ENCODE results near the gene SAPCD1. TPM values are rescaled to one million over a fixed set of nuclear protein-coding genes. Genes with fewer than 3 reads are reported as not detected.

Gene SAPCD1
- total and polyA plus RNA-seq, 5 donors = 0.25 to 0.50 TPM; not detected in 3

DNA sequence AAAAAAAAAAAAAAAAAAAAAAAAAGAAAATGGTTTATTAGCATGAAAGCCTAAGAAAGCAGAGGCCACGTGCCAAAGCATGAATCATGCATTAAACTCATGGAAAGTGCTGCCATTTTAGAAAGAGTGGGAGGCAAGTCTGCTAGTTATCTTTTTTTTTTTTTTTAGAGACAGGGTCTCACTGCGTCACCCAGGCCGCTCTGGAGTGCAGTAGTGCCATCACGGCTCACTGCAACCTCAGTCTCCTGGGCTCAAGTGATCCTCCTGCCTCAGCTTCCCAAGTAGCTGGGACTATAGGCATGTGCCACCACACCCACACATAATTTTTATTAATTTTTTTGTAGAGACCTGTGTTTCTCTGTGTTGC, 9.5 kb downstream of the SAPCD1 start:
- 63% methylated on average over 4 of the region's 4 CpGs for WGBS
- intact Hi-C loops (cut with DNase I) = loop anchor here in 1 of 4 donors (5.0 kb wide), 1 partner anchor 35 kb away; the partner anchor contains the start of gene CLIC1
- no peak for DNase-seq
- no peaks in the 10 kb centered on the region for H3K27me3 ChIP-seq (ENCODE audit: control insufficient read depth, insufficient read depth)
- no peak overlapping the region for H3K27ac ChIP-seq (ENCODE audit: low read length)
- no peak overlapping the region for H3K4me3 ChIP-seq (ENCODE audit: low read length)
- peaks cover 2% of the 10 kb centered on the region for H3K4me1 ChIP-seq (ENCODE audit: control insufficient read depth, insufficient read depth, low read length)
- no peaks in the 10 kb centered on the region for H3K9me3 ChIP-seq (ENCODE audit: control insufficient read depth, low read length)
- no peak for ATAC-seq

DNA sequence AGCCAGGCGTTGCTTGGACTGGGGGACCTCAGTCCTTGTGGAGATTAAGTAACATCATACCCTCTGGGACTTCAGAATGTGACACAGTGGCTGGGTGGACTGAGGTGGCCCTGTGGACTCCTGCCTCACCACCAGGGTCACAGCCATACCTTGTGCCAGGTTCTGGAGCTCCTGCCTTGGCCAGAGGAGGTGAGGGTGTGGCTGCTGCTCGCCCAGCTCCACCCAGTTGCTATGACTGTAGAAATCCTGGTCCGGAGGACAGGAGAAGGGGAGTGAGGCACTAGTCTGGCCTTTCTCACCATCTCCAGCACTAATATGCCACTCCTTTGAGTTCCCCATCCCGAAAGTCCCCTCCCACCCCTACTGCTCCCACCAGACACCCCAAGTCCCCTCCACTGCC, 12.7 kb downstream of the SAPCD1 start:
- Histone ChIP-seq H3K9me3 (ENCODE audit: control insufficient read depth, low read length) (no peaks in the 10 kb centered on the region), H3K27ac (ENCODE audit: low read length) (no peak overlapping the region), H3K4me3 (ENCODE audit: low read length) (no peak overlapping the region), H3K27me3 (ENCODE audit: control insufficient read depth, insufficient read depth) (no peaks in the 10 kb centered on the region), H3K4me1 (ENCODE audit: control insufficient read depth, insufficient read depth, low read length) (peaks cover 6% of the 10 kb centered on the region)
- DNase-seq (peak in 1 of 3 donors; percentile 13), ATAC-seq (no peak)
- intact Hi-C loops (cut with DNase I) = no loop called here
- WGBS = 87% methylated on average over 4 of the region's 4 CpGs

DNA sequence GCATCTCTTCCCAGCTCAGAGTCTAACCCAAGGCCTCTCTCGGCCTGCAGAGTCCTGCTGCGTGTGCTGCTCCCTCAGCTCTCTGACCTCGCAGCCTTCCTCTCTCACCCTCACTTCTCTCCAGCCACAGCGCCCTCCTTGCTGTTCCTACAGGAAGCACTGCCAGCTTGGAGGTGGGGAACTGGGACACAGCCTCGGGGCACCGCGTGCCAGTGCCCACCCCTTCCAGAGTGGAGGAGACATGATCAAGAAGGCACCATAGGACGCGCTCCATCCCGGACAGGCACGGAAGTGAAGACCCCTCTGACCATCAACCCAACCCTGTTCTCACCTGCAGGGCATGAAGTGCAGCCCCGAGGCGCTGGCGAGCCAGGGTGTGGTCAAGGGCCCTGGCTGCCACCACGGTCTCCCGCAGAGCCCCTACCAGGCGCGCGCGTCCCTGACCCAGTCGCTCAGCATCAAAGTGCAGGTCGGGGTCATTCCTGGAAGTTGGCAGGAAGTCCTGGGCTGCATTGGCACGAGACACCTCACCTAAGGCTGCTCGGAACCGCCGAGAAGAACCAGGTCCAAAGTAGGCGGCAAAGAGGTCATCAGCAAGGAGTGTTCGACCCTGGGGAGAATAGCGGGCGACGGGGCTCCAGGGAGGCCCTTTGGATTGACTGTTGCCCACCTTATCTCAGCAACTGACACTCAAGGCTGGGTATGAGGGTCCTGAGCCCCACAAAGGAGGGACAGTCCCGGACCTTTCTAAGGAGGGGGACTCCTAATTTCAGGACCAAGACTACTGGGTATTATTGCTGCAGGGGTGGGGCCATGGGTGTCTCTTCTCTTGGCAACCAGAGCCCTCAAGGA, 13.4 kb downstream of the SAPCD1 start:
- Histone ChIP-seq H3K27me3 (ENCODE audit: control insufficient read depth, insufficient read depth) (no peaks in the 10 kb centered on the region), H3K4me3 (ENCODE audit: low read length) (no peak overlapping the region), H3K9me3 (ENCODE audit: control insufficient read depth, low read length) (no peaks in the 10 kb centered on the region), H3K4me1 (ENCODE audit: control insufficient read depth, insufficient read depth, low read length) (peaks cover 6% of the 10 kb centered on the region), H3K27ac (ENCODE audit: low read length) (no peak overlapping the region)
- peak in 1 of 3 donors; percentile 30 for DNase-seq
- intact Hi-C loops (cut with DNase I) = no loop called here
- 90% methylated on average over 32 of the region's 32 CpGs for WGBS
- ATAC-seq = no peak

DNA sequence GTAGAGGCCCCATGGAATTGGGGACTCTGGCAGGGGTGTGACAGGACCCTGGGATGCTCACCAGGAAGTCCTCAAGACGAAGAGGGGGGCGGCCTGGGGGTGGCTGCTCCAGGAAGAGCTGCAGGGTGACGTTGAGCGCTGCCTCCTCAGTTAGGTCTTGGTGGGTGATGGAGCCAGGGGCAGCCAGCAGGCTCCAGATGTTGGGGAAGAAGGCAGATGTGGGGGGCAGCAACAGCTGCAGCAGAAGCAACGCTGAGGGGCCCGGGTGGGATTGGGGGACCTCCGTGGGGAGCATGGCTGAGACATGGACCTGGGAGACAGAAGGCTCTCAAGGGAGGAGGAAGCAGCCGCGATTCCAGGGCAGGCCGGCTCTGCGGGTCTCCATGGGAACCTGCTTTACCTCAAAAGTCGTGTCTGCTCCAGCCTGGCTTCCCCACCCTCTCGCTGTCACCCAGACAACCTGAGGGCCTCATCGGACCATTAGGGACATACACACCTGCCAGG, 14.1 kb downstream of the SAPCD1 start:
- DNase-seq = peak in 1 of 3 donors; percentile 35

DNA sequence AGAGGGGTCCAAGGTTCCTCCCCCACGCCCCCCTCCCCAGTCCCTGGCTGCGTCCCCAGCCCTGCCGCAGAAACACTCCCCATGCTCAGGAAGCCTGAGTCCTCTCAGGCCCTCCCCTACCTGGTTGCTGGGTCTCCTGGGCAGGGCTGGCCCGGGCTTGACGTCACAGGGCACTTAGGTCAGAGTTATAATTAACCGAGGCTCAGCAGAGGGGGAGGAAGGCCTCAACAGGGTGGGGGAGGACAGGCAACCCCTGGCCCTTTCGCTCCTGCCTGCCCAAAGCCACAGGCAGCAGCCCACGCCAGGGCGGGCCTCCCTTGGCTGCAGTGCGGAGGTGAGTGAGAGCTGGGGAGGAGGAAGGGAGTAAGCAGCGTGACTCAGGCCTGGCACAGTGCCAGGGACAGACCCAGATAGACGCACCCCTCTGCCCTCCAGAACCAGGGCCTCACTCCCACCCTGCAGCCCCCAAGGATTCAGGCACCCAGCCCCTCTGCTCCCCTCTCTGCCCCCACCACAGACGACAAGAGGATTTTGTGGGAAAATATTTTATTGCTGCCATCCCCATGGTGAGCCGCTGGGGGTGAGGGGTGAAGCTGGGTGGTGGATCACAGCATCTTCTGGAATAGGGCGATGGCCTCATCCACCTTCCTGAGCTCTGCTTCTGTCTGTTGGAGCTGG, 14.7 kb downstream of the SAPCD1 start, which contains the start of gene VWA7:
Gene VWA7, minus strand, starts transcription at position 340 of the 678 bp plus-strand sequence. CDS start 549 bp downstream, outside the sequence.
- WGBS = 13% methylated on average over 15 of the region's 15 CpGs
- intact Hi-C loops (cut with DNase I) = no loop called here
- ATAC-seq (peak; percentile 77 to 80), DNase-seq (peak; percentile 72 to 85 (median 82))
- Histone ChIP-seq H3K4me3 (ENCODE audit: low read length) (no peak within 1 kb of the TSS), H3K27me3 (ENCODE audit: control insufficient read depth, insufficient read depth) (no peaks in the 10 kb centered on the region), H3K4me1 (ENCODE audit: control insufficient read depth, insufficient read depth, low read length) (peaks cover 6% of the 10 kb centered on the region), H3K9me3 (ENCODE audit: control insufficient read depth, low read length) (no peaks in the 10 kb centered on the region), H3K27ac (ENCODE audit: low read length) (peak within 1 kb of the TSS; percentile 2)

More for the DNA sequence above, 14.1 kb downstream of the SAPCD1 start:
- Histone ChIP-seq H3K27me3 (ENCODE audit: control insufficient read depth, insufficient read depth) (no peaks in the 10 kb centered on the region), H3K27ac (ENCODE audit: low read length) (no peak overlapping the region), H3K4me1 (ENCODE audit: control insufficient read depth, insufficient read depth, low read length) (peaks cover 6% of the 10 kb centered on the region), H3K4me3 (ENCODE audit: low read length) (no peak overlapping the region), H3K9me3 (ENCODE audit: control insufficient read depth, low read length) (no peaks in the 10 kb centered on the region)
- intact Hi-C loops (cut with DNase I) = no loop called here
- WGBS = 43% methylated on average over 14 of the region's 14 CpGs
- ATAC-seq = no peak

DNA sequence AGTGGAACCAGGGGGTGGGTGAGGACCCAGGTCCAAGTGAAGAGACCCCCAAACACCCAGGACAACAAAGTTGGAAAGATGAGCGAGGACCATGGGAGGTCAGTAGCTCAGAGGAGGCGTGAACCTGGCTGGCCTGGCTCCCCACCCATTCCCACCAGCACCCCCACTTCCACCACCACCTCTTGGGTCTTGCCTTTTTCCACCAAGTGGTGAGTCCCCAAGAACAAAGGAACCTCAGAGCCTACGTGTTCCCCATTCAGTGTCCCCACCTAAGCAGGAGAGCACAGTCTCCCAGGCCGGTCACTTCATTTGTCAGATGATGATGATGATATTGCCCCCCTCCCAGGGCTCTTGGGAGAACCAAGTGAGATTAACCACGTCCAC, 15.2 kb downstream of the SAPCD1 start:
- no peak overlapping the region for H3K4me3 ChIP-seq (ENCODE audit: low read length)
- peaks cover 6% of the 10 kb centered on the region for H3K4me1 ChIP-seq (ENCODE audit: control insufficient read depth, insufficient read depth, low read length)
- no peaks in the 10 kb centered on the region for H3K27me3 ChIP-seq (ENCODE audit: control insufficient read depth, insufficient read depth)
- ATAC-seq (no peak), DNase-seq (no peak)
- H3K27ac ChIP-seq (ENCODE audit: low read length) = no peak overlapping the region
- intact Hi-C loops (cut with DNase I) = no loop called here
- WGBS = 94% methylated on average over 5 of the region's 5 CpGs
- H3K9me3 ChIP-seq (ENCODE audit: control insufficient read depth, low read length) = no peaks in the 10 kb centered on the region

DNA sequence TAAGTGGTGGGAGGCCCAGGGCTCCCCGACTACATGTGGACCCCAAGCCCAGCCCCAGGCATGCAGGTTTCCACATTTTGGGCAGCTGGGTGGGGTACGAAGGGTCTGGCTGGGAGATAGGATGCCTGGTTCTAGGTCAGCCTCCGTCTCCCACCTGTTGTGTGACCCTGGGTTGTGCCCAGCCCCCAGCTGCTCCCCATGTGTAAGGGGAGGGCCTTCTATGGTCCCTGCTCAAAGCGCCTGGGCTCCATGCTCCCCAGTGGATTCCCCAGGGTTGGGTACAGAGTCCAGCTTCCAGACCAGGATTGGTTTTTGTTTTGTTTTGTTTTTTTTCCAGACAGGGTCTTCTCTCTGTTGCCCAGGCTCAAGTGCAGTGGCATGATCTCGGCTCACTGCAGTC, 15.7 kb downstream of the SAPCD1 start:
- no peak for ATAC-seq
- Histone ChIP-seq H3K4me3 (ENCODE audit: low read length) (no peak overlapping the region), H3K27ac (ENCODE audit: low read length) (no peak overlapping the region), H3K27me3 (ENCODE audit: control insufficient read depth, insufficient read depth) (no peaks in the 10 kb centered on the region), H3K9me3 (ENCODE audit: control insufficient read depth, low read length) (no peaks in the 10 kb centered on the region), H3K4me1 (ENCODE audit: control insufficient read depth, insufficient read depth, low read length) (peaks cover 6% of the 10 kb centered on the region)
- DNase-seq = peak in 2 of 3 donors; percentile 20 to 40
- intact Hi-C loops (cut with DNase I) = no loop called here
- 93% methylated on average over 5 of the region's 5 CpGs for WGBS

DNA sequence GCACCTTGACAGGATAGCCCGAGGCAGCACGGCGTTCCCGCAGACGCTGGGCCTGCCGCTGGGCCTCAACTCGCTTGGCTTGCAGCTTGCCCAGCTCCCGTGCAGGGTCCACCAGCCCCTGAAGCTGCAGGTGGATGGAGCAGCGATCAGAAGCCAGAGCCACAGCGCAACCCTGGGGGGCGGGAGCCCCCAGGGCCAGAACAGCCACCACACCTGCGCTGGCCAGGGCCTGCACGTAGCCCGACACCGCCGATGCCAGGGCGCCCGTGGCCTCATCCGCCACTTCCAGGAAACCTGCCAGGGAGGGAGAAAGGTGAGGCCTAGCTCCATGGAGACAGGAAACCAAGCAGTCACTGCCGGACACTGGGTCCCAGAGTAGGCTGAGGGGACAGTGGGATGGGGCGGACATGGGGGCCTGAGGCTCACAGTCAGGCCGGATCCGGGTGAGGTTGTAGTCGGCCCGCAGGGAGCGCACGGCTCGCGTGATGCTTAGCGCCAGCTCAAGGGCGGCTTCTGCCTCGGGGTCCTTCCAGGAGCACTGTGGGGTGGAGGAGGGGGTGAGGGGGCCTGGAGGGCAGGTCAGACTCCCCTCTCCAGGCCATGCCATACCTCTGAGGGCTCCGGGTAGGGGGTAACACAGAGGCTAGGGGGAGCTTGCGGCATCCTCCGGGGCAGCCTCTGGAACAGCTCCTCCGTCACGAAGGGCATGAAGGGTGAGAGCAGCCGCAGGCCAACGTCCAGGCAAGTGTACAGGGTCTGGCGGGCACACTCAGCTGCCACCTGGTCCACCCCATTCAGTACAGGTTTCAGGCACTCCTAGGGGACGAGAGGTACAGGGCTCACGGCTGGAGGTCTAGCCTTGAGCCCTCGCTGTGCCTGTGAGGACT, 16.8 kb downstream of the SAPCD1 start:
- peak in 2 of 3 donors; percentile 46 to 60 for DNase-seq
- H3K27ac ChIP-seq (ENCODE audit: low read length) = no peak overlapping the region
- H3K4me1 ChIP-seq (ENCODE audit: control insufficient read depth, insufficient read depth, low read length) = peaks cover 6% of the 10 kb centered on the region
- H3K4me3 ChIP-seq (ENCODE audit: low read length) = no peak overlapping the region
- H3K27me3 ChIP-seq (ENCODE audit: control insufficient read depth, insufficient read depth) = no peaks in the 10 kb centered on the region
- WGBS = 92% methylated on average over 43 of the region's 43 CpGs
- ATAC-seq = no peak
- no peaks in the 10 kb centered on the region for H3K9me3 ChIP-seq (ENCODE audit: control insufficient read depth, low read length)
- intact Hi-C loops (cut with DNase I) = no loop called here

DNA sequence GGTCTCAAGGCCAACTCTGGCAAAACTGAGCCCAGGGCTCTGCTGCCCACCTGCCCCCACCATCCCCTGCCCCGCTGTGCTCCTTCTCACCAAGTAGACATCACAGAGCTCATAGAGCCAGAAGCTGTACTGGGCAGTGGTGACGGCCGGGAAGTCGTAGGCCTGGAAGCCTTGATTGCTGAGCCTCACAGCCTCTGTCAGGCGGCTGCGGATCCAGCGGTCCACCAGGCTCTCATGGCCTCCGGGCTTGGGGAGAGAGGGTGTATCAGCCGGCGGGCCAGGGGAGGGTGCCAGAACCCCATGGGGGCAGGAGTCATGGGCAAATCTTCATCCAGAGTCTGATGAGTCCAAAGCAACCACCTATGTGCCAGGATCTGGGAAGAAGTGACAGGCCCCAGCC, 17.5 kb downstream of the SAPCD1 start:
- intact Hi-C loops (cut with DNase I) = no loop called here
- Histone ChIP-seq H3K4me3 (ENCODE audit: low read length) (no peak overlapping the region), H3K4me1 (ENCODE audit: control insufficient read depth, insufficient read depth, low read length) (peaks cover 6% of the 10 kb centered on the region), H3K27me3 (ENCODE audit: control insufficient read depth, insufficient read depth) (no peaks in the 10 kb centered on the region), H3K9me3 (ENCODE audit: control insufficient read depth, low read length) (no peaks in the 10 kb centered on the region), H3K27ac (ENCODE audit: low read length) (no peak overlapping the region)
- peak in 2 of 3 donors; percentile 27 to 45 for DNase-seq
- ATAC-seq = no peak
- WGBS = 96% methylated on average over 10 of the region's 10 CpGs

DNA sequence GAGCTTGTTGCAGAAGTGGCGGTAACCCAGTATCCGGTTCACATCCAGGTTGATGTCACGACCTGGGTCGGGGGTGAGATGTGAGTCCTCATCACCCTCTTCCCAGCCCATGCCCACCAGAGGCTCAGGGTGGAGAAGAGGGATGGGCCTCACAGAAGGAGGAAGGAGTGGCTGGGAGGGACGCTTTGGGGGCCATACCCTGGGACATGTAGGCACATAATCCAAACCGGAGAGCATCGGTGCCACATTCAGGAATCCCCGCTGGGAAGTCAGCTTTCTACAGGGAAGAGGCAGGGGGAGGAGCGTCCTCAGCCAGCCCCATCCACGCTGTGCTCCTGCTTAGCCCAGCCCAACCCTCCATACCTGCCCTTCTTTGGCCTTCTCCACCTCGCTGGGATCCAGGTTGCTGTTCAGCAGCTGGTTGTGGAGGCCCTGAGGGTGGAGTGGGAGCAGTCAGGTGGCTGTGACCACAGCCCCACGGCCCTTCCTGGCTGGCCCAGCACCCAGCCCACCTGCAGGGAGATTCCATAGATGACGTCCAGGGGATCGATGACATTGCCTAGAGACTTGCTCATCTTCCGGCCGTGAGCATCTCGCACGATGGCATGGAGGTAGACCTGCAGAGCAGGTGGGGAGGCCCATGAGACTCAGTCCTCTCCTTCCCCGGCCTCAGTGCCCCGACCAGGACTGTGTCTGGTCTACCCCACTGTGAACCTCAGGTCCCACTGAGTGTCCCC, 18.2 kb downstream of the SAPCD1 start:
- ATAC-seq = no peak
- Histone ChIP-seq H3K4me3 (ENCODE audit: low read length) (no peak overlapping the region), H3K27ac (ENCODE audit: low read length) (no peak overlapping the region), H3K4me1 (ENCODE audit: control insufficient read depth, insufficient read depth, low read length) (peaks cover 6% of the 10 kb centered on the region), H3K27me3 (ENCODE audit: control insufficient read depth, insufficient read depth) (no peaks in the 10 kb centered on the region), H3K9me3 (ENCODE audit: control insufficient read depth, low read length) (no peaks in the 10 kb centered on the region)
- intact Hi-C loops (cut with DNase I) = no loop called here
- 89% methylated on average over 20 of the region's 20 CpGs for WGBS
- peak in 2 of 3 donors; percentile 21 to 53 for DNase-seq

All from right cardiac atrium (tissue), 5 donors.